Neural progenitor cell (in vitro differentiated cells): ENCODE data around the gene FNIP1.

Experiments used
- CTCF ChIP-seq: fragments of 200-600 bp; sonication (generic); IDR thresholded peaks from 2 replicates; pipeline ENCODE4 v1.5.1; 2017; ENCODE audit warnings: antibody characterized with exemption, mild to moderate bottlenecking
- EZH2 ChIP-seq: fragments of 200-600 bp; sonication (generic); IDR thresholded peaks from 2 replicates; pipeline ENCODE4 v1.6.1; 2017; ENCODE audit warnings: antibody characterized with exemption, mild to moderate bottlenecking, moderate library complexity
- EZH2phosphoT487 ChIP-seq: fragments of 200-600 bp; sonication (generic); IDR thresholded peaks from 2 replicates; pipeline ENCODE4 v1.6.1; 2017; ENCODE audit warnings: antibody characterized with exemption

DNA sequence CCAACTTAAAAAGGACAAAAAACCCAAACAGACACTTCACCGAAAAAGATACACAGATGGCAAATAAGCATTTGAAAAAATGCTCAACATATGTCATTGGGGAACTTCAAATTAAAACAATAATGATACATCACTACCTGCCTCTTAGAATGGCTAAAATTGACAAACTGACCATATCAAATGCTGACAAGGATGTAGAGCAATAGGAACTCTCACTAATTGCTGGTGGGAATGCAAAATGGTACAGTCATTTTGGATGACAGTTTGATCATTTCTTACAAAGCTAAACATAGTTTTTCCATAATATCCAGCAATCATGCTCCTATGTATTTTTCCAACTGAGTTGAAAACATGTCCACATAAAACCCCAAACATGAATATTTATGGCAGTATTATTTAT, 102.9 kb downstream of the FNIP1 start:
- TF ChIP-seq CTCF (no peak), EZH2 (no peak), EZH2phosphoT487 (no peak)
